ENCODE data around the gene GLCE. TPM values are rescaled to one million over a fixed set of nuclear protein-coding genes. Genes with fewer than 3 reads are reported as not detected.

The GLCE gene
- total and polyA plus RNA-seq, 10 of the 15 experiments (the other 5 are each of a cell fraction or from before 2014, with no cell fraction given) = 2.1 to 11.9 (median 2.9) TPM

DNA sequence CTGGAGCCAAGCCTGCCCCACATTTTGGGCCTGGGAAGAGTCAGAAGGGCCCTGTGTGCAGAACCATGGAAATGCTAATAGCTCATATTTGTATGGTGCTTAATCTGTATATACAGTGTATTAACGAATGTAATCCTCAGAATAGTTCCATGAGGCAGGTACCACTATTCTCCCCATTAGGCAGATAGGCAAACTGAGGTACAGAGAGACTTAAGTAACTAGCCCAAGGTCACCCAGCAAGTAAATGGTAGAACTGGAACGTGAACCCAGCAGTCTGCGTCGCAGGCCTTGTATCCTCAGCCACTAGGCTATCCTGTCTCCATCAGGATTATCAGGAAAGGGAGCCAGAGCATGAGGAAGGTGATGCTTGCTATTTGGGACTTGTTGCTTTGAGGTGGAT, 28.0 kb upstream of the GLCE start (continued):
- TF ChIP-seq, protein P1, sequence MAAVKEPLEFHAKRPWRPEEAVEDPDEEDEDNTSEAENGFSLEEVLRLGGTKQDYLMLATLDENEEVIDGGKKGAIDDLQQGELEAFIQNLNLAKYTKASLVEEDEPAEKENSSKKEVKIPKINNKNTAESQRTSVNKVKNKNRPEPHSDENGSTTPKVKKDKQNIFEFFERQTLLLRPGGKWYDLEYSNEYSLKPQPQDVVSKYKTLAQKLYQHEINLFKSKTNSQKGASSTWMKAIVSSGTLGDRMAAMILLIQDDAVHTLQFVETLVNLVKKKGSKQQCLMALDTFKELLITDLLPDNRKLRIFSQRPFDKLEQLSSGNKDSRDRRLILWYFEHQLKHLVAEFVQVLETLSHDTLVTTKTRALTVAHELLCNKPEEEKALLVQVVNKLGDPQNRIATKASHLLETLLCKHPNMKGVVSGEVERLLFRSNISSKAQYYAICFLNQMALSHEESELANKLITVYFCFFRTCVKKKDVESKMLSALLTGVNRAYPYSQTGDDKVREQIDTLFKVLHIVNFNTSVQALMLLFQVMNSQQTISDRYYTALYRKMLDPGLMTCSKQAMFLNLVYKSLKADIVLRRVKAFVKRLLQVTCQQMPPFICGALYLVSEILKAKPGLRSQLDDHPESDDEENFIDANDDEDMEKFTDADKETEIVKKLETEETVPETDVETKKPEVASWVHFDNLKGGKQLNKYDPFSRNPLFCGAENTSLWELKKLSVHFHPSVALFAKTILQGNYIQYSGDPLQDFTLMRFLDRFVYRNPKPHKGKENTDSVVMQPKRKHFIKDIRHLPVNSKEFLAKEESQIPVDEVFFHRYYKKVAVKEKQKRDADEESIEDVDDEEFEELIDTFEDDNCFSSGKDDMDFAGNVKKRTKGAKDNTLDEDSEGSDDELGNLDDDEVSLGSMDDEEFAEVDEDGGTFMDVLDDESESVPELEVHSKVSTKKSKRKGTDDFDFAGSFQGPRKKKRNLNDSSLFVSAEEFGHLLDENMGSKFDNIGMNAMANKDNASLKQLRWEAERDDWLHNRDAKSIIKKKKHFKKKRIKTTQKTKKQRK (IDR thresholded peaks at IDR 0.05; ENCODE audit: low read depth, low read length) = no peak

DNA sequence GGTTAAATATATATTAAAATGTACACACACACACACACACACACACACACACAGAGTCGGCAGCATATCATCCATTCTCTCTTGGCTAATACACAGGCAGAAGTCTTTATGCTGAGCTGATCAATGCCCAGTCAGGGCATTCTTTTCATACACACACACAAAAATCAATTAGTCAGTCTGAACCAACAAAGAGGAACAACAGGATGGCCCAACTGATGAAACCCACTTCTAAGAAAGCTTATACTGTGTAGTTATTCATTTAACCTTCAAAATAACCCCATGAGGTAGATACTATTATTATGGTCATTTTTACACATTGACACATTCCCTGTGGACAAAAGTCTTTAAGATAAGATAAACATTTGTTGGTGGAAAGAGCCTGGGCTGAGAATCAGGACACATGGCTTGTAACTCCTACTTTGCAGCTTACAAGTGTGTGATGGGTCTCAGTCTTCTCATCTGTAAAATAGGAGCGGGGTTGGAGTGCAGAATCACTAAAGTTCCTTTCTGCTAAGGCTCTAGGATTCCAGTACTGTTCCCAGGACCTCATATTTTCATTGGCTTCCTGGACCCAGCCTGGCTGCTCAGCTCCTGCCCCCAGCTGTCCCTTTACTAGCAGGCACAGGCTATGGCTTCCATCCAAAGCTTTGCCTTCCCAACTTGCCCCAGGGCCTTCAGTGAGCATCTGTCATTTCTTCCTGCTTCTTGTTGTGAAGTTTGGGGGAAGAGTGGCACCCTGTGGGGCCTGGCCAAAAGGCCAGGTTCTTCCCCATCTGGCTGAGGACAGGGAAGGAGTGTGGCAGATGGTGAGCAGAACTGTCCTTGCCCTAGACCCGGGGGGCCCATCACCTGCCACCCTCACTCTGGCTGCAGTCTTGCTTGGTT, 27.2 kb upstream of the GLCE start:
- in situ Hi-C loops (cut with MboI) (no loop called here), intact Hi-C loops (cut with micrococcal nuclease; ENCODE audit: unreplicated experiment) (no loop called here)
- TF ChIP-seq POLR2AphosphoS5 (IDR thresholded peaks at IDR 0.05; ENCODE audit: low read length) = no peak
- no peak for ATAC-seq
- H3K4me2 ChIP-seq (ENCODE audit: control insufficient read depth, insufficient read depth) = no peak overlapping the region
- DNase-seq (ENCODE audit: low read depth, low spot score) = no peak
- no peak overlapping the region for H3K4me3 ChIP-seq
- no TSS peak for BruUV-seq (replicated peaks)
- POLR2A ChIA-PET = no interaction called here
- FAIRE-seq = no peak
- H2AFZ ChIP-seq (ENCODE audit: control insufficient read depth, low read depth, low read length) = no peak overlapping the region
- SMC1A ChIA-PET (ENCODE audit: uncharacterized antibody, unreplicated experiment) = interaction anchor here (1.0 kb wide), 1 partner anchor 9 kb away, joined by 3 read pairs; no protein-coding TSS in a partner anchor
- H3K9ac ChIP-seq (ENCODE audit: control insufficient read depth, insufficient read depth, low read length) = no peak overlapping the region
- no peaks in the 10 kb centered on the region for H3K36me3 ChIP-seq (ENCODE audit: control insufficient read depth in 2 of 2, insufficient read depth in 2 of 2, low read length in 1 of 2)
- no peaks in the 10 kb centered on the region for H3K9me3 ChIP-seq (replicated peaks; ENCODE audit: control insufficient read depth, insufficient read depth, low read length)
- RAD21 ChIA-PET (ENCODE audit: unreplicated experiment) = no interaction called here
- H3K27me3 ChIP-seq (replicated peaks in 1 of 2; ENCODE audit: control insufficient read depth in 2 of 2, insufficient read depth in 2 of 2, low read length in 1 of 2) = peaks cover 0 to 4% of the 10 kb centered on the region in 2 experiments; a peak in 1 of 4 replicates
- H4K20me1 ChIP-seq (ENCODE audit: control insufficient read depth, insufficient read depth) = no peaks in the 10 kb centered on the region
- H3K79me2 ChIP-seq (ENCODE audit: control insufficient read depth, insufficient read depth, low read length) = no peaks in the 10 kb centered on the region
- CTCF ChIA-PET = no interaction called here
- WGBS (ENCODE audit: insufficient coverage, insufficient replicate concordance, low lambda C conversion rate, missing lambda C conversion rate) = 0% methylated on average over 3 of the region's 3 CpGs
- H3K4me1 ChIP-seq (ENCODE audit: control insufficient read depth, insufficient read depth, low read length) = no peaks in the 10 kb centered on the region
- H3K27ac ChIP-seq (ENCODE audit: control insufficient read depth, insufficient read depth) = no peak overlapping the region

All from GM12878 (cell line).